Measurements from ENCODE around the gene COPS3.

DNA sequence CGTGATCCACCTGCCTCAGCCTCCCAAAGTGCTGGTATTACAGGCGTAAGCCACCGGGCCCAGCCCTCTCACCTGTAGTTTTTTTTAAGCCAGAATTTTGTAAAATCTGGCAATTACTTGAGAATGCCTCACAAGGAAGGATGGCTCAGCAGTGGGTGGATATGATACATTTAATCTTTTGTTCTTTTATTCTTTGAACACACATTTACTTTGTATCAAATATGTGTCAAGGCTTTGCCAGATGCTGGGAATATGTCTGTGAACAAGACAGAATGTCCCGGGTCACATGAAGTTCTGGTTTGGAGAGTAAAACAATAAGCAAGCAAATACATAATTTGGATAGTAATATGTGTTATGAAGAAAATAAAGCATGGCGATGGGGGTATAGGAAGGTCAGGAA, 4.9 kb upstream of the COPS3 start:
- no peak for TF ChIP-seq CTCF (IDR thresholded peaks at IDR 0.05)
- no peak for TF ChIP-seq POLR2A (IDR thresholded peaks at IDR 0.05)
